Parathyroid adenoma (tissue), 2 donors: ENCODE results near the gene PIP4K2A.

Experiments used
- H2AFZ ChIP-seq: fragments of 300-600 bp; sonication (generic); one replicate; pipeline ENCODE4 v1.7.0; 2017; ENCODE audit warnings: antibody characterized with exemption, mild to moderate bottlenecking
- H3K27ac ChIP-seq: fragments of 300-600 bp; sonication (generic); one replicate; pipeline ENCODE4 v1.7.0; 2017
- H3K27me3 ChIP-seq: fragments of 300-600 bp; sonication (generic); one replicate; pipeline ENCODE4 v1.7.0; 2017; ENCODE audit warnings: low read length; ENCODE audit not compliant: control insufficient read depth, insufficient read depth
- H3K36me3 ChIP-seq: fragments of 300-600 bp; sonication (generic); one replicate; pipeline ENCODE4 v1.7.0; 2017; ENCODE audit warnings: low read length; ENCODE audit not compliant: control insufficient read depth, insufficient read depth
- H3K4me1 ChIP-seq: fragments of 300-600 bp; sonication (generic); one replicate; pipeline ENCODE4 v1.7.0; 2017; ENCODE audit warnings: control low read depth
- H3K4me2 ChIP-seq: fragments of 300-600 bp; sonication (generic); one replicate; pipeline ENCODE4 v1.7.0; 2017; ENCODE audit warnings: low read length
- H3K4me3 ChIP-seq: fragments of 300-600 bp; sonication (generic); one replicate; pipeline ENCODE4 v1.7.0; 2017; ENCODE audit warnings: low read depth, low read length
- H3K79me2 ChIP-seq: fragments of 300-600 bp; sonication (generic); one replicate; pipeline ENCODE4 v1.7.0; 2017; ENCODE audit warnings: control low read depth
- H3K9ac ChIP-seq: fragments of 300-600 bp; sonication (generic); one replicate; pipeline ENCODE4 v1.7.0; 2017; ENCODE audit warnings: mild to moderate bottlenecking
- H3K9me3 ChIP-seq: fragments of 300-600 bp; sonication (generic); one replicate; pipeline ENCODE4 v1.7.0; 2017; ENCODE audit warnings: low read length; ENCODE audit not compliant: control insufficient read depth
- TF ChIP-seq, protein P1 (sequence below): fragments of 300-600 bp; sonication (generic); IDR thresholded peaks from one replicate; pipeline ENCODE4 v1.7.0; 2017; ENCODE audit warnings: antibody characterized with exemption, mild to moderate bottlenecking
- donor health status: primary hyperparathyroidism.

PIP4K2A gene

DNA sequence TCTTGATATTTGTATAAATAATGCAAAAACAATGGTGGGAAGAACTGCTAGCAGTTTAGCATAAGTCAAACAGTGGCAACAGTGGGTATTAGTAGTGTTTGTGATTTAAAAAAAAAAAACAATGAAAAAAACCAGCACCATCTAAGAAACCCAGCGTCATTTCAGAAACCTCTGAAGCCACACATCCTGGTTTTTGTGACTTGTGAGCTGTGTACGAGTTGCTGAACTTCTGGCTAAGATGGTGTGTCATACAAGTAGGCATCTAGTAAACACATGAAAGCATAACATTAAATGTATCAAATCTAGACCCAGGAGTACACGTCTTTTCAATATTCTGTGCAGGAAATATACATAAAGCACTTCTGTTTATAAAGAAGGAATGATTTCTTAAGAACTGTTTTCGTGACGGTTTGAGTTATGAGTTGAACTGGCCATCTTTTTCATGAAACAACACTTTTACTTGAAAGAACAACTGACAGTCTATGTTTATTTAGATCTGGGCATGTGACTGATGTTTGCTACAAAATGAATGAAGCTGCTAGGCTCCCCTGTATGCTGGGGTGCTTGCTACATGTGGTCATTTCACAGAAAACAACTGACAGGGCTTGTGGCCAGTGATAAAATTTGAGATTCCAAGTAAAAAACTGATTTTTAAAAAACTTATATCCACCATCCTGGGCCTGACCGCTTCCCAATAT lies 143.5 kb downstream of the PIP4K2A start:
- Histone ChIP-seq H3K4me3 (no peak overlapping the region), H3K4me1 (no peaks in the 10 kb centered on the region), H3K4me2 (no peak overlapping the region), H3K36me3 (no peaks in the 10 kb centered on the region), H2AFZ (no peak overlapping the region), H3K27me3 (no peaks in the 10 kb centered on the region), H3K27ac (no peak overlapping the region), H3K9me3 (no peaks in the 10 kb centered on the region), H3K9ac (no peak overlapping the region), H3K79me2 (no peaks in the 10 kb centered on the region)
- TF ChIP-seq, protein P1, sequence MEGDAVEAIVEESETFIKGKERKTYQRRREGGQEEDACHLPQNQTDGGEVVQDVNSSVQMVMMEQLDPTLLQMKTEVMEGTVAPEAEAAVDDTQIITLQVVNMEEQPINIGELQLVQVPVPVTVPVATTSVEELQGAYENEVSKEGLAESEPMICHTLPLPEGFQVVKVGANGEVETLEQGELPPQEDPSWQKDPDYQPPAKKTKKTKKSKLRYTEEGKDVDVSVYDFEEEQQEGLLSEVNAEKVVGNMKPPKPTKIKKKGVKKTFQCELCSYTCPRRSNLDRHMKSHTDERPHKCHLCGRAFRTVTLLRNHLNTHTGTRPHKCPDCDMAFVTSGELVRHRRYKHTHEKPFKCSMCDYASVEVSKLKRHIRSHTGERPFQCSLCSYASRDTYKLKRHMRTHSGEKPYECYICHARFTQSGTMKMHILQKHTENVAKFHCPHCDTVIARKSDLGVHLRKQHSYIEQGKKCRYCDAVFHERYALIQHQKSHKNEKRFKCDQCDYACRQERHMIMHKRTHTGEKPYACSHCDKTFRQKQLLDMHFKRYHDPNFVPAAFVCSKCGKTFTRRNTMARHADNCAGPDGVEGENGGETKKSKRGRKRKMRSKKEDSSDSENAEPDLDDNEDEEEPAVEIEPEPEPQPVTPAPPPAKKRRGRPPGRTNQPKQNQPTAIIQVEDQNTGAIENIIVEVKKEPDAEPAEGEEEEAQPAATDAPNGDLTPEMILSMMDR = no peak

DNA sequence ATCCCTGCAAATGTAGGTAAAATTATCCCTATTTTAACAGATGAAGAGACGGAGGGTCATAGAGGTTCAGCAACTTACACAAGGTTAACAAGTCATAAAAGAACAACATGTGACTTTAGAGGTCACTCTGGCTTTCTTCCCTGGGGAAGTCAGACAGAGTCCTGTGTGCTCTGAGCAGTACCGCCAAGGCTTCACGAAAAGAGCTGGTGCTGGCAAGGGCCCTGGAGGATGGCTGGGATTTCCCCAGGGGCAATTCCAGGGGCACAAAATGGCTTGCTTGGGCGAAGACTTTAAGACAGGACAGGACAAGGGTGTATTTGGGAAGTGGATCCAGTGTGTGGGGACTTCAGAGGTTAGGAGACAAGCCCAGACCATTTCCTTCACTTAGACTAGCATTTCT lies 144.1 kb downstream of the PIP4K2A start:
- TF ChIP-seq, protein P1 = no peak
- Histone ChIP-seq H3K9me3 (no peaks in the 10 kb centered on the region), H3K27ac (no peak overlapping the region), H3K36me3 (no peaks in the 10 kb centered on the region), H3K9ac (no peak overlapping the region), H3K4me2 (no peak overlapping the region), H2AFZ (no peak overlapping the region), H3K4me1 (no peaks in the 10 kb centered on the region), H3K27me3 (no peaks in the 10 kb centered on the region), H3K4me3 (no peak overlapping the region), H3K79me2 (no peaks in the 10 kb centered on the region)

DNA sequence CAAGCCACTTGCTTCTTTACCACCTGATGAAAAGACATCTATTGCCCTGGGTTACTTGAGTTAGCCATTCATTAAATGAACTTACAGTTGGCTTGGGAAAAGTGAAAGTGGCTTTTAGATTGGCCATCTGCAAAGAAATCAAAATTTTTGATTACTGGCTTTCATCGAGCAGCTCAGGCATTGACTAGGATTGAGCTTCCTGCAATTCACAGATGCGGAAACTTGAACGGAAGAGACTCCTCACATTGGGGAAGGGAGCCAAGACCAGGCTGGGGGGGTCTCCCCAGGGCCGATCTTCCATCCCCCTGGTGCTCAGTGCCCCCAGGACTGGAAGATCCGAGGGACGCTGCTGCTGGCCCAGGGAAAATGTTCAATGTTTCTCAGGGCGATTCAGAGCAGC lies 145.4 kb downstream of the PIP4K2A start:
- Histone ChIP-seq H3K36me3 (no peaks in the 10 kb centered on the region), H3K27me3 (no peaks in the 10 kb centered on the region), H3K4me2 (no peak overlapping the region), H3K9ac (no peak overlapping the region), H3K9me3 (no peaks in the 10 kb centered on the region), H3K4me1 (no peaks in the 10 kb centered on the region), H3K27ac (no peak overlapping the region), H3K4me3 (no peak overlapping the region), H3K79me2 (no peaks in the 10 kb centered on the region), H2AFZ (no peak overlapping the region)
- TF ChIP-seq, protein P1 = no peak

DNA sequence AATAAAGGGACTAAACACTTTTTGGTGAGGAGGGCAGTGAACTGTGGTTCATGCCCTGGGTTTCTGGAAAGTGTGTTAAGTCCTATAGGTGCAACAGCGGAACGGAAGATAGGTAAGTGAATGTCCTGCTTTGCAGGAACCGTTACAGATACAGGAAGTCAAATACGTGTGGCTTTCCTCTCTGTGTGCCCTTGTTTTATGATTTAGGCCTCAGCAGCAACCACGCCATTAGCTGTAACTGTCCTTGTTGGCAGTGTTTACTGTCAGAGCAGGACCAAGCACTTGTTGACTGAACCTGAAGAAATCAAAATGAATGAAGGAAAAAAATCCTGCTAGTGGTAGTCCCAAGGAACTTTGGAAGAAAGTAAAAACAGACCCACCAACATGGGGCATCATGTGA lies 150.3 kb downstream of the PIP4K2A start:
- Histone ChIP-seq H3K4me2 (no peak overlapping the region), H3K9me3 (no peaks in the 10 kb centered on the region), H3K36me3 (no peaks in the 10 kb centered on the region), H3K9ac (no peak overlapping the region), H3K27ac (no peak overlapping the region), H3K79me2 (no peaks in the 10 kb centered on the region), H3K4me1 (no peaks in the 10 kb centered on the region), H2AFZ (no peak overlapping the region), H3K4me3 (no peak overlapping the region), H3K27me3 (no peaks in the 10 kb centered on the region)
- TF ChIP-seq, protein P1 = no peak

DNA sequence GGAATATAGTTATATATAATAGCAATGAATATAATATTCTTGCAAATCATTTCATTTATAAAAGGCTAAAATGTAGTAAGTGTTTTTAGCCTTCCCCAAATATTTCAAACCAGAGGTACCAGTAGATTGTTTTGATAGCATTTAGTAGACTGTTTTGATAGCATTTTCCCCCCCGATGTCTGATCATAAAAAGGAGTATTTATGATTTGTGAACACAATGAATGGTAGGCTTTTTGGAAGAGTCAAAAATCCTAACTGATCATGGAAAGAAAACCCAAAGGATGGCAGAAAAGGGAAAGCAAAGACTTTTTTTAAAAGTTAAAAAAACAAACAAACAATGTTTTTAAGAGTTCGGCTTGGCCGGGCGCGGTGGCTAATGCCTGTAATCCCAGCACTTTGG lies 152.5 kb downstream of the PIP4K2A start:
- Histone ChIP-seq H3K9me3 (no peaks in the 10 kb centered on the region), H3K36me3 (no peaks in the 10 kb centered on the region), H3K4me3 (no peak overlapping the region), H3K4me2 (no peak overlapping the region), H3K4me1 (no peaks in the 10 kb centered on the region), H3K79me2 (no peaks in the 10 kb centered on the region), H3K9ac (no peak overlapping the region), H2AFZ (no peak overlapping the region), H3K27me3 (no peaks in the 10 kb centered on the region), H3K27ac (no peak overlapping the region)
- TF ChIP-seq, protein P1 = no peak
